GM18520 (cell line): ENCODE measurements around the gene INCA1.

Source experiments
- ATAC-seq: cut with Tn5 transposase; IDR thresholded peaks from one replicate; pipeline ENCODE4 v1.9.1; 2021; ENCODE audit not compliant: unreplicated experiment

The INCA1 gene

GRCh38 chr17:4972322-4972721 is 25.0 kb downstream of the INCA1 start:
- no peak for ATAC-seq

- ATAC-seq, result no peak
Measured at GRCh38 chr17:4971826-4972225, 25.5 kb downstream of the INCA1 start.

DNA sequence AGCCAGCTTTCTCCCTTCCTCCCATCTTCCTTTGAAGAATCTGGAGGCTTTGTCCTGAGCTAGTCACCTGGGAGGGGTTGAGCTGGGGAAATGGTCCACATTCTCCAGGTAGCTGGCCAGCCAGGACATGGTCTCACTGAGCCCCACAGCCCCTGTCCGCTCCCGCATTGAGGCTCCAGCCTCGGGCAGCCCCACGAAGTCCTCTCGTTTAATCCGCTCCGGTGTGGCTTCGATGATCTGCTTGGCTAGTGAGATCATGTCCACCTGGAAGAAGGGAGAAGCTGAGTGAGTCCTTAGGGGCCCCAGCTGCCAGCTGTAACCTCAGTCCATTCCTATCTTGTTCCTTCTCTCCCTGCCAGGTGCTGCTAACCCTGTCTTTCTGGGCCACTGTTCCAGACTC is 27.0 kb downstream of the INCA1 start:
- no peak for ATAC-seq

GRCh38 chr17:4969551-4970173 is 27.7 kb downstream of the INCA1 start:
- no peak for ATAC-seq

- no peak for ATAC-seq
Measured at GRCh38 chr17:4969047-4969550, 28.2 kb downstream of the INCA1 start.

DNA sequence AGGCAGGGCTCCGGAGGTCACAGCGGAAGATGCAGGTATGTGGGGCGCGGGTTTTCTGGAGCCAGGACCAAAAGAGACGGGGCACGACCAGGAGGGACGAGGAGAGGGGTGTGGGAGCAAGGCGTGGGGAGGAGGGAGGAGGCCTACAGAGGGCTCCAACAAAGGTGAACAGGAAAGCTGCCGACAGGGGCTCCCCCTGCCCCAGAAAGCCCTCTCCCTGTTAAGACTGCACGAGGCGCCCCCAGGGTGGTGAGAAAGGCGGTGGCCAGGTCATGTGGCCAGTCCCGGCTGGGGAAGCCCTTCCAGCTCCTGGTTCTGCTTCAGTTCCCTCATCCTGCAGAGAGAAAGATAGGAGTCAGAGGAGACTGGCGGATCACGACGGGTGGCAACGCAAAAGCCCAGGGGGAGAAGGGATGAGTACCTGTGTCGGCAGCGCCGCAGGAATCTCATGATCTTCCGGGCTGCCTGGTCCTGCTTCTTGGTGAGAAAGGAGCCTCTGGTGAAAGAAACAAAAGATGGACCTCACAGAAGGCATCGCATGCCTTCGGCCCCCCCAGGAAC is 28.8 kb downstream of the INCA1 start:
- no peak for ATAC-seq

DNA sequence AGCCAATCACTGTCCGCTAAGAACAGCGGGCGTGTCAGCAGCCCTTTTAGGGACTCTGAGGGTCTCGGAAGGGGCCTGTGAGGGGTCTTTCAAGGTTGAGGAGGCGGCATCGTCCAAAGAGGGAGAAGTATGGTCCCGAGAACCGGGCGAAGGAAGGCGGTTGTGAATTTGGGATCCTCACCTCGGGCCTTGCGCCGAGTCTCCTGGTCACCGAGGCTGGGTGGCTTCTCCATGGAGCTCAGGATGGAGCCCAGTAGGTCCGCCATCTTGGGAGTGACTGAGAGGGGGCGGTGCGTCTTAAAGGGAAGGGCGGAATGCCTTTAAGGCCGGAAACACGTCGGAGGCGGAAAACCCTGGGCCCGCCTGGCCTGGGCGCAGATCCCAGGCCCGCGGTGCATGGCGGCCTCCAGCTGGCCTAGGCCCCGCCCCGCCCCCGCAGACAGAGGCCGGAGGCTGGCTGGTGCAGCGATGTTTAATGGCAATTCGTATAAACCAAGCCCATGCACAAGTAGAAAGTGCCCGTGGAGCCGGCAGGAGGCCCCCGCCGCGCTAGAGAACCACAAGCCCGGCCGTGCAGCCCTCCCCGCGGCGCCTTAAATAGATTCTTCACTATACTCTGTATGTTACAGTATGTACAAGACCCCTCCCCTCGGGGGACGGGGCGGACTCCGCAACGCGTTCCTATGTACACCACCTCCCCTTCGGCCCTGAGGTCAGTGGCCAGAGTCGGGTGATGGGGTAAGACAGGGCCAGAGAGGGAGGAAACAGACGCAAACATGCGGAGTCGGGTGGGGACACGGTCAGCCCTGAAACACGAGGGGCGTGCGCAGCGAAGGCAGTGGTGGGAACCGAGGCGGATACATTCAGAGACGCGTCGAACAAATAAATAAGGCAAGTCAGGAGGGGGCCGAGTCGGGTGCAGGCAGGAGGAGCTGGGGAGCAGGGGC is 29.5 kb downstream of the INCA1 start, which contains the start of gene SPAG7:
Gene SPAG7, minus strand, starts transcription at position 279 of the 947 bp plus-strand sequence. Its CDS starts 13 bp downstream, at position 266.
- peak; percentile 48 for ATAC-seq

DNA sequence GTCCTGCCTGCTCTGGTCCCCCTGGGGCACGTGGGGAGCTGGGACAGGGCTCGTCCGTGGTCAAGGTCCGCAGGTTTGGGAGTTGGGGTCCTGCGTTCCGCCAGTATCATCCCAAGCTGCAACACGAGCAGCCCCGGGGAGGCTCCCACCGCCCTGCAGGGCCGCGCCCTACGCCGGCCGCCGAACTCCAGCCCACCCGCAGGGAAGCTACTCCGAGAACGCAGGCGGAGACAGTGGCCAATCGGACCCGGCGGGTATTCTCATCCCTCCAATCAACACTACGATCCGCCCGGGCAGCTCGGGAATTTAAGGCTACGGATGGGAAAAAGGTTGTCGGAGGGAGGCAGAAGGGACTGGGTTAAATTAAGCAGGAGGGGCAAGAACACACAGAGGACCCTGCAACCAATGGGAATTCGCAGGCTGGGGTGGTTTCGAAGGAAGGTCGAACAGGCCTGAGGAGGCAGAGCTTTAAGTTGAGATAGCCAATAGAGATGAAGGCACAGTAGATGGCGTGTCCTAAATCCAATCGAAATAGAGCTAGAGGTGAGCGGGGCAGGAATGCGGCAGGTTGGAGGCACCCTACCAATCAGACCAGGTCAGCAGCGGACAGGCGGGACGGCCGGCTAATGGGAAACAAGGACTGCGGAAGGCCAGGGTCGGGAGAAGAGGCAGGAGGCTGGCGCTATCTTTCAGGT is 30.3 kb downstream of the INCA1 start:
- ATAC-seq, result peak; percentile 68

- ATAC-seq, result no peak
Measured at GRCh38 chr17:4965311-4965986, 31.9 kb downstream of the INCA1 start.

- ATAC-seq, result no peak
Measured at GRCh38 chr17:4960279-4960922, 36.9 kb downstream of the INCA1 start.

DNA sequence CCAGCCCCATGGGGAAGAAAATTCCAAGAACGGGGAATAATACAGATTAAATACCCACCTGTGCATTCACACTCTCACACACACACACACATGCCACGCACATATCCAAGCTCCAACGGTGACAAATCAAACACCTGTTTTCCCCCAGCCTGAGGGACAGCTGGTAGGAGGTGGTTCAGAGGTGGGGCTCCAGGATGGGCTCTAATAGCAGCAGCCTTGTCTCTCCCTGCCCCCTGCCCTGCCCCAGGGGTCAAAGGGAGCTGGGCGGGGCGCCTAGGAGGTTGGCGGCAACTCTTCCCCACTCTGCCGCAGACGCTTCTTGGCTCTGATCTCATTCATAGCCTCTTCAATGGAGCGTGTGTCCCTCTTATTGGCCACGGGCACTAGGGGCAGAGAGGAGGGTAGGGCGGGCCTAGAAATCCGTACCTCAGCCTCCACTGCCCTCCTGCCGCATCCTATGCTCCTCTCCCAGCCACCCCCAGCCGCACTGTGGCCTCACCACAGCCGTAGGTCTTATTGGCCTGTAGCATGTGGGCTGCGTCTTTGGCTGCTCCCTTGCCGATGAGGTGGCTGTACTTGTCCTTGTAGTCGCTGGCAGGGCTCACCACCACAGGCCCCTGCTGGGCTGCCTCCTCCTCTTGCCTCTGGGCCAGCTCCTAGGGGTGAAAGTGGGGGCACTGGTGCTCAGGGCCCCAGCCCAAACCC is 37.9 kb downstream of the INCA1 start:
- ATAC-seq, result no peak

DNA sequence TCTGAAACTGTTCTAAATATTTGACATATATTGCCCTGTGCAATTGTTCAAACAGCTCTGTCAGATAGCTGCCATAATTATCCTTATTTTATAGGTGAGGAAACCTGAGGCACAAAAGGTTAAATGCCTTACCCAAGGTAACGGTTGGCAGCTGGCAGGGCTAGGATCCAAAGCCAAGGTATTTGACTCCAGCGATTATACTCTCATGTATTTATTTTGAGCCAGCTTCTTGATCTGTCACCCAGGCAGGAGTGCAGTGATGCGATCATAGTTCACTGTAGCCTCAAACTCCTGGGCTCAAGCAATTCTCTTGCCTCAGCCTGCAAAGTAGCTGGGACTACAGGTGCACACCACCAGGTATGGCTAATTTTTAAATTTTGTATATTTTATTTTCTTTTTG is 39.2 kb downstream of the INCA1 start:
- no peak for ATAC-seq

GRCh38 chr17:4956493-4957061 is 40.7 kb downstream of the INCA1 start:
- ATAC-seq, result no peak

DNA sequence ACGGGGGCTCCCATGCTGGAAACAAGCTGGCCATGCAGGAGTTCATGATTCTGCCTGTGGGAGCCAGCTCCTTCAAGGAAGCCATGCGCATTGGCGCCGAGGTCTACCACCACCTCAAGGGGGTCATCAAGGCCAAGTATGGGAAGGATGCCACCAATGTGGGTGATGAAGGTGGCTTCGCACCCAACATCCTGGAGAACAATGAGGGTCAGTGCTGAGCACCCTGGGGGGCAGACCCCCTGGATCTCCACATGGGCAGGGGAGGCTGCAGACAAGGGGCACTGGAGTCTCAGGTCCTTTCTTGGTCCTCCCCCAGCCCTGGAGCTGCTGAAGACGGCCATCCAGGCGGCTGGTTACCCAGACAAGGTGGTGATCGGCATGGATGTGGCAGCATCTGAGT is 42.2 kb downstream of the INCA1 start:
- no peak for ATAC-seq

GRCh38 chr17:4953451-4953961 is 43.8 kb downstream of the INCA1 start:
- no peak for ATAC-seq

DNA sequence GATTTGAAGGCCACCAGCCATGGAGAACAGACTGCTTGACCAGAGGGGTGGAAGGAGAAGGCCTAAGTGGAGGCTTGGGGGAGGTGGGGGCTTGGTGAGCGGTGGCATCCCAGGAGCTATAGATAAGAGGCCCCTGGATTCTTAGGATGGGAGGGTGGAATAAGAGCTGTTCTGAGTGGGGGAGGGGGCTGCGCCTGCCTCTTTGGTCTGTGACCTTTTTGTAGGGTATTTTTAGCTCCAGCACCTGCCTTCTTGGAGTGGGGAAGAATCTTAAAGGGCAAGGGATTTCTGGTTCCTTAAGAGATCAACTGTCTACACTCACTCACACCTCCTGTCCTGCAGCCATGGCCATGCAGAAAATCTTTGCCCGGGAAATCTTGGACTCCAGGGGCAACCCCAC is 45.8 kb downstream of the INCA1 start:
- ATAC-seq, result no peak

DNA sequence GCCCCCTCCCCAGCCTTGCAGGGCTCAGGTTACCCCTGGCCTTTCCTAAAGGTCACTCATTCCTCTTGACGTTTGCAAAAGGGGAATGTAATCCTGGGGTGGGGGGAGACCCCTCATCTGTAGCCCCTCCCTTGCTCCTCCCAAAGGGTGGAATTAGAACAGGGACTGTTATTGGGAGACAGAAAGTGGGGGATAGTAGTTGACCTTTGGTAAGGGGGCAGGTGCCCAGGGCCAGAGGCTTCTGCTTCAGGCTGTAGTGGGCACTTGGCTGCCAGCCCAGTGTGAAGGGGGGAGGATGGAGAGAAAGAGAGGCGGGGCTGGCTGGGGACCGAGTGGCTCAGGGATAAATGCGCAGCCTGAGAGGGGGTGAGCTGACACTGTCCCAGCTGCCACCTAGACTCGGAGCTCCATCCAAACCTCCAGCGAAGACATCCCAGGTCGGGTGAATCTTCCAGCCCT is 46.5 kb downstream of the INCA1 start, which contains the start of gene ENO3:
Gene ENO3, plus strand, starts transcription at position 374 of the 459 bp plus-strand sequence. CDS start 711 bp downstream, outside the sequence.
- ATAC-seq, result no peak

DNA sequence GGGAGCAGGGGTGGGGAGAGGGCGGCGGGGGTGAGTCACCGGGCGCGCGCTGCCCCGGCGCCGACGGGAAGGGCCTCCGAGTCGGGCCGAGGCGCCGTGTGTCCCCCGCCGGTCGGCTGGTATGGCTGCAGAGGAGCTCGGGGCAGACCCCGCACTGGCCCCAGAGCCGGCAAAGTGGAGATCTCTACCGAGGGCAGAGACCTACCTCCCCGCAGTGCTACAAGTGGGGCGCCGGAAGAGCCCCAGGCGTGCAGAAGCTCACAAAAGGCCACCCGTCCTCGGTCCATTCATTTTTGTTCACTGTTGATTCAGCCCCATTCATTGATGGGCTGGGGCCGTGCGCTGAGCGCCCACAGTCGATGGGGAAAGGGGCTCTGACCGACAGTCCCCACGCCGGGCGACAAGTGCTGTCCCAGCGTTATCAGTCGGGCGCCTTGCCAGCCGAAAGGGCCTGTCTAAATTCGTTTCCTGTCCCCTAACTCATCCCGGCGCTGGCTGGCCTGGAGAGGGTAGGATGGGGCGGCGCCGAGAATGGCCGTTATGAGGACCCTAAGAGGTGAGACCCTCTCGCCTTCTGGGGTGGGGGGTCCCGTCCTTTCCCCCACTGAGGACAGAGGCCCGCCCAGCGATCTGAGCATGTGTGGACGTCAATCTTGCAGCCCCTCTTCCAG is 47.1 kb downstream of the INCA1 start:
- ATAC-seq, result no peak
